Stimulated activated CD4-positive, alpha-beta T cell treated with anti-CD3 and anti-CD28 coated beads, TNF-alpha, amount 100 ng/mL, for 1 hour (primary cell): ENCODE results near the gene FAM83D.

Experiments used
- DNase-seq, 3 donors: peaks; one replicate each; pipeline ENCODE4 v3.0.0-alpha.2; 2020; ENCODE audit warnings: low read depth in 3 of 3, low spot score in 1 of 3

FAM83D gene, protein sequence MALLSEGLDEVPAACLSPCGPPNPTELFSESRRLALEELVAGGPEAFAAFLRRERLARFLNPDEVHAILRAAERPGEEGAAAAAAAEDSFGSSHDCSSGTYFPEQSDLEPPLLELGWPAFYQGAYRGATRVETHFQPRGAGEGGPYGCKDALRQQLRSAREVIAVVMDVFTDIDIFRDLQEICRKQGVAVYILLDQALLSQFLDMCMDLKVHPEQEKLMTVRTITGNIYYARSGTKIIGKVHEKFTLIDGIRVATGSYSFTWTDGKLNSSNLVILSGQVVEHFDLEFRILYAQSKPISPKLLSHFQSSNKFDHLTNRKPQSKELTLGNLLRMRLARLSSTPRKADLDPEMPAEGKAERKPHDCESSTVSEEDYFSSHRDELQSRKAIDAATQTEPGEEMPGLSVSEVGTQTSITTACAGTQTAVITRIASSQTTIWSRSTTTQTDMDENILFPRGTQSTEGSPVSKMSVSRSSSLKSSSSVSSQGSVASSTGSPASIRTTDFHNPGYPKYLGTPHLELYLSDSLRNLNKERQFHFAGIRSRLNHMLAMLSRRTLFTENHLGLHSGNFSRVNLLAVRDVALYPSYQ

DNA sequence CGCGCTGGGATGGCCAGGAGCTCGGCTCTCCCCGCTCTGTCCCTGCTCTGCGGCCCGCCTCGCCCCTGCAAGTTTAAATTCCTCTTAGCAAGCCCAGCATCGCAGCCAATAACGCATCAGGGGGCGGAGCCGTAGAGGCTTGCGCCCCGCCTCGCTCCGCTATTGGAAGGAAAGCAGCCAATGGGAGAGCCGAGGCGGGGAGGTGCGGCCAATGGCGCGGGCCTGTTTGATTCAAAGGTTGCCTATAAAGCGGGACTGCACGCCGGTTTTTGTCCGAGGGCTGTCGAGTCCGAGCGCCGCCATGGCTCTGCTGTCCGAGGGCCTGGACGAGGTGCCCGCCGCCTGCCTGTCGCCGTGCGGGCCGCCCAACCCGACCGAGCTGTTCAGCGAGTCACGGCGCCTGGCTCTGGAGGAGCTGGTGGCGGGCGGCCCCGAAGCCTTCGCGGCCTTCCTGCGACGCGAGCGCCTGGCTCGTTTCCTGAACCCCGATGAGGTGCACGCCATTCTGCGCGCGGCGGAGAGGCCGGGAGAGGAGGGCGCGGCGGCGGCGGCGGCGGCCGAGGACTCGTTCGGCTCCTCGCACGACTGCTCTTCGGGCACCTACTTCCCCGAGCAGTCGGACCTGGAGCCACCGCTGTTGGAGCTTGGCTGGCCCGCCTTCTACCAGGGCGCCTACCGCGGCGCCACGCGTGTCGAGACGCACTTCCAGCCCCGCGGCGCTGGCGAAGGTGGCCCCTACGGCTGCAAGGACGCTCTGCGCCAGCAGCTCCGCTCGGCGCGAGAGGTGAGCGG lies at the start of gene FAM83D:
Gene FAM83D, plus strand, starts transcription at position 276 of the 792 bp plus-strand sequence. Its CDS starts 26 bp downstream, at position 302.
- peak; percentile 67 to 90 (median 78) for DNase-seq

DNA sequence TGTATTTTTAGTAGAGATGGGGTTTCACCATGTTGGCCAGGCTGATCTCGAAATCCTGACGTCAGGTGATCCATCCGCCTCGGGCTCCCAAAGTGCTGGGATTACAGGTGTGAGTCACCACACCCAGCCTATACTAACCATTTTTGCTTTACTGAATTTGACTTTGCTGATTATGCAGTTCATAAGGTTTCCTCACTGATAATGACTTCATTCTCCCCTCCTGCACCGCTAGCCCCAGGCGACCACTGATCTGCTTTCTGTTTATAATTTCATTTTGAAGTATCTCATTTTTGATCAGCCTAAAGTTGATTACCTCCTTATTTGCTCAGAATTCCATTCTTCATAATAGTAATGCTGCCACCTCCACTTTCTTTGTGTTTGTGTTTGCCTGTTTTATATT lies 48.7 kb upstream of the FAM83D start:
- no peak for DNase-seq

DNA sequence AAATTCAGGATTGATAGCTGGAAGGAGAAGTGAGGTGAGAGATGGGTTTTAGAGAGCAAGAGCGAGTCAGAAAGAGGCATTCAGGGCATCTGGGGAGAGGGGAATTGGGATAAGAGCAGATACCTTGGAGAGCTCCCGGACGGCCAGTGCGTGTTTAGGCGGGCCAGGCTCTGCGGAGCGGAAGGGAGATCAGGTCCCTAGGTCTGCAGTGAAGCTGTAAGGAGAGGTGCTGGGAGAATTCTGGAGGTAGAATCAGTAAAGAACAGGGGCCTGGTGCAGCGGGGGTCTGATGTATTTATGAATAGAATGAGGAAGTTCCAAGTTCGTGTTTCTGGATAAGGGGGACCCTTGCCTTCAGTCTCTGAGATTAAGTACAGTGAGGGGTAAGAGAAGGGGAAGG lies 47.4 kb upstream of the FAM83D start:
- no peak for DNase-seq

DNA sequence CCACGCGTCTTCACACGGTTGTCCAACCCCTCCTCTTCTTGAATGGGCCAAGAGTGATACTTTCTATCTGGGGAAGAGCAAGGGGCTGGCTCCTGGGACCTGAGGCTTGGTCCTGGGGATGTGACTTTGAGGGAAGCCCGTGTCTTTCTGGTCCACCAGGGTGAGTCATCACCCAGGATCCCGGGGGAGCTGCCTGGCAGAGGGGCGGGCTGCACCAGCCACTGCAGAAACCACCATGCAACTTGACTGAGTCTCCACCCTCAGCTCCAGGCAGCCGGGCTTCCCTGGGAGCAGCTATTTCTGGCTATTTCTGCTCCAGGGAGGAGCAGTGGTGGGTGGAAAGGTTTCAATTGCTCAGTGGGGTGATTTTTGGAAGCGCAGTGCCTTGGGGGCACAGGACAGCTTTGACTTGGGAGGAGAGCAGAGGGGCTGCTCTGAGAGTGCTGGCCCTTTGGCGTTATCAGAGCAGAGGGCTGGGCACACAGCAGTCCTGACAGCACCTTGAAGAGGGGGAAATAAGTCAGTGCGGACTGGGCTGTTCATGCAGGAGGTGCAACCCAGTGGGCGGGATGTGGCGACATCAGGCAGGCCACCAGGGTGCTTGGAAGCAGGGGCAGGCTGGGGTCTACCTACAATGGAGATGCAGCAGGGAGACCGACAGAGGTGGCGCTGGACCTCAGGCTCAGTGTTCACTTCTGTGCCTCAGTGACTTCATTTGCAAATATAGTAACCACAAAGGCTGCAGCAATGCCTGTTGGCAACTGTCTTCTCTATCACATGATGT lies 45.1 kb upstream of the FAM83D start:
- DNase-seq, result no peak

DNA sequence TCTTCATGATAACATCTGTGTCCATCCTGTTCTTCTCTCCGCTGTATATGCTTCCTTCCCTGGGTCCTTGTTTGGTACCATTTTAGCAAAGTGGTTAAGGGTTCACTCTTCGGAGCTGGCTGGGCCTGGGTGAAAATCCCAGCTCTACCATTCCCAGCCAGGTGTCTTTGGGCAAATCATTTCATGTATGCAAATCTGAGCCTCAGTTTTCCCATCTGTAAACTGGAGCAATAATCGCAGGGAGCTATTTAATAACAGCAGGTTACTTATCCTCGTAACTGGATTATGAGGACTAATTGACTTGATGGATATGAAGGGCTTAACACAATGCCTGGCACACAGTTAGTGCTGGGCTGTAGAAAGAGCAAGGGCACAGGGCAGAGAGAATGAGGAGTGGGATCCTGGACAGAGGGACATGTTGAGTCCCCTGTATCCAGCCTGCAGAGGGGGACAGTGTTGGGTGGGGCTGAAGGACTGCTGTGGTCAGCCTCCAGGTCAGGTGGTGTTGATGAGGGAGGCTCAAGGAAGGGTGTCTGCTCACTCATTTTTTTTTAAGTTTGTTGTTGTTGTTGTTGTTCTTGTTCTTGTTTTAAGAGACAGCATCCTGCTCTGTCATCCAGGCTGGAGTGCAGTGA lies 44.3 kb upstream of the FAM83D start:
- DNase-seq, result no peak

DNA sequence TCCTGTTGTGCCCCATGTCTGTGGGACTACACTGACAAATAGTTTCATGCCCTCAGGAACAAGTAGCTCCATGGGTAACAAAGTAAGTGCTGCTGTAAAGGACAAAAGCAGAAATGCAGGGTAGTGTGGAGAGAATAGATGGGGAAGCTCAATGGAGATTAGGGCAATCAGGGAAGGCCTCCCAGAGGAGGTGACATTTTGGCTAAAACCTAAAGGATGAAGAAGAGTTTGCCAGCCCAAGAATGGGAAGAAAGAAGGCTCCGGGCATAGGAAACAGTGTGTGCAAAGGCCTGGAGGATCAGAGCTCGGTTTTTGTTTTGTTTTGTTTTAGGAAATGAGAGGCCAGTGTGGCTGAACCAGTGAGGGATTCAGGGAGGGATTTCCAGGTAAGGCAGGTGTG lies 43.6 kb upstream of the FAM83D start:
- no peak for DNase-seq

DNA sequence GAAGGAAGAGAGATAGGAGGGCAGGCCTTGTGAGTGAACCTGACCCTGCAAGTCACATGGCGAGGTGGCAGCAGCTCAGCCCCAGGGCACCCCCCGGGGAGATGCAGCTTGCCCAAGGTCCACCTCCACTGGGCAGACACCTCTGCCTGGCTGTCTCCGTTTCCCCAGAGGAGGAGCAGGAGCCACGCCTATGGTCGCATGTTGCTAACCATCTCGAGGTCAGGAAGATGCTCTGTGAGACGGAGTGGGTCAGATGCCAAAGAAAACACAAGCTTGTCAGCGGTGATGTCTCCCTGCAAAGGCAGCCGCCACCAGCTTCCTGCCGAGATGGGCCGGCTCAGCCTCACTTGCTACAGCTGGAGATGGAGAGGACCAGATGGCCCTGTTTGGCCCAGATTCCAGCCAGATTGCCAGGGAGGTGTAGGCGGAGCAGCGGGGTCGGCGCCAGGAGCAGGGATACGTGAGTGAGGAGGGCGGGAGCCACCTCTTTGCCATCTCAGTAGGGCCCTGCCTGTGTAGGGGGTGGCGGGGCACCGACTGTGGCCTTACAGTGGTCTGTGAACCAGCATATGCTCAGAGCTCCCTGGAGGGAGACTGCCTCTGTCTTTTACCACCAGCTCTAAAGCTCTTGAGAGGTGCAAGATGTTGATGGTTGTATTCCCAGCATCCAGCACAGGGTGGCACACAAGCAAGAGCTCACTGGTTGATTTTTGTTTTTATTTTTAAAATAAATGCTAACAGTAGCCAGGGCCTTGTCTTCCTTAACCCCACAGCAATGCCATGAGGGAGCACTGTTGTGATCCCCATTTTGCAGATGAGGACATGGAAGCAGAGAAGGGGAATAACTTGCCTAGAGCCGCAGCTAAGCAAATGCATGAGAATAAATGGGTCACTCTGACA lies 42.9 kb upstream of the FAM83D start:
- no peak for DNase-seq

DNA sequence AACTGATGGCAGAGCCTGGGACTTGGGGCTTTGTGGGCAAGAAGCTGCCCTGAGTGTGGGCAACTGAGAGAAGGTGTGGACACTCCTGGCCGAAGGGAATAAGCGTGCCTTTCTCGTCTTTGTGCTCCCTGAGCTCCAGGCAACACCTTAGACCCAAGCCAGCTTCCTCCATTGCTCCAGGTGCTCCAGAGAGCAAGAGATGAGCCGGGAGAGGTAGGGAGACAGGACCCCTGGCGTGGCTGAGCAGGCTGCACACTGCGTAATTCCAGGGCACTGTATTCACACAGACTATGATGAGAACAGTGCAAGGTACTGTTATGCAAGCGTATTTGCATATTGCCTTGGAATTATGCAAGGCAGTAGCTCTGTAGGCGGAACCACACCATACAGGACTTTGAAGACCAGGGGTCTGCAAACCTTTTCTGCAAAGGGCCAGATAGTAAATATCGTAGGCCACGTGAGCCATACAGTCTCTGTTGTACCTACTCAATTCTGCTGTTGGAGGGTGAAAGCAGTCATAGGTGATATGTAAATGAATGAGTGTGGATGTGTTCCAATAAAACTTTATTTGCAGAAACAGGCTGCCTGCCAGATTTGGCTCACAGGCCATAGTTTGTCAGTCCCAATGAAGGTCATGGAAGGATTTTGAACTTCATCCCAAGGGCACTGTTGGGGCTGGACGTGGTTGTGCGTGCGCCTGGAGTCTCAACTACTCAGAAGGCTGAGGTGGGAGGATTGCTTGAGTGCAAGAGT lies 42.1 kb upstream of the FAM83D start:
- DNase-seq, result no peak

DNA sequence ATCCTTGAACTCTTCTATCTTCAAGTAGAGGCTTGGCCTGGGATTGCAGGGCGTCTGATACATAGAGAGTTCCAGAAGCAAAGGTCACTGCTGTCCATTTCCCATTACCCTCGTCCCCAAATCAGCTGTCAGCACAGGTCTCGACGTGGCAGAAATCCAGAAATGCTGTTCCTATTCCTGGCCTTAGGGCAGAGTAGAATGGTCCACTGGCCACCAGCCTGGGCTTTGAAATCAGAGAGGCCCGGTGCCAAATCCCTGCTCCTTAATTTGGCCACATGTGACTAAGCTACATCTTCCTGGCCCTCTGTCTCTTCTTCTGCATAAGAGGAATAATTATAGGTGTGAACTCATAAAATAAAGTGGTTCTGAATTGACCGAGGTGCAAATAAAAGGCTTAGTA lies 40.9 kb upstream of the FAM83D start:
- DNase-seq, result no peak

DNA sequence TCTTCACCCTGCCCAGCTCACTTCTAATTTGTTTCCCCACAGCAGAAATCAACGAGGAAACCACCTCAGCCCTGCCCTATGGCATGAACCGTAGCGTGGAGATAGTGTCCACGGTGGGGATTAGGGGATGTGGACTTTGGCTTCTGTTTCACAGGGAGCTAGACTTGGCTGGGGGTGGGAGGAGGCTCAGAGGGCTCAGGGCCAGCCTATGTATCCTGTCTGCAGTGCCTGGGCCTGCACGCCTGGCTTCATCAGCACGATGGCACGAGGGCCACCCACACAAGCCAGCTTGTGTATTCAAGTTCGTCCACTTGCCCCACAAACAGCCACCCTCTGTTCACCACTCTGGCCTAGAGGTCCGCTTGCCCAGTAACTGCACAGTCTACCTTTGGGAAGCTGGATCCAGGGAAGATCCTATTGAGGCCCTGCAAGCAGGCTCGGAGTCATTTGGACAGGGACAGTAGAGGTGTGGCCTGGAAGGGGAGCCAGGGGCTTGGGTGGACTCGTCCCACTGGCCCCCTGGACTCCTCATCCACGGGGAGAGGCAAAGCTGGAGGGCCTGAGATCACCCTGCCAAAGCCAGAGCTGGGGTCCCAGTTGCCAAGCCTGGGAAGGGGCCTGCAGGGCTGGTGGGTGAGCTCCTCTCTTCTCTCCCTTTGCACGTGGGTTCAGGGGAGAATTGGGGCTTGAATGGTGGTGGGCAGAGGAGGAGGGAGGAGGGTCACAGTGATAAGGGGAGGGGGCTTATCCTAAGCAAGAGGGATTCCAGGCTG lies 38.0 kb upstream of the FAM83D start:
- no peak for DNase-seq

DNA sequence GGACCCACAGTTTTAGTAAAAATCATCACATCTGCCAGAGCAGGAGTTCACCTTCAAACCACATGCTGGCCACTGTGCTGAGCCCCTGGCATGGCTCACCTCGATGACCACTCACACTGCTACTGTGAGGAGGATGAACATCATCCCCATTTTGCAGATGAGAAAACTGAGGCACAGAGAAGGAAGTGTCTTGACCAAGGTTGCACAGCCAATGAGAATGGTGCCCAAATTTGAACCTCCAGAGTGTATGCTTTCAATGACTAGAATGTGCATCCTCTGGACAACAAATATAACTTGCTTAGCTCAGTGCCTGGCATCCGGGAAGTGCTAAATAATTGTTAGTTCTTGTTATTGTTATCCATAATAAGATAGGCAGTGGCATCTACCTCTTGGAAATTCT lies 37.2 kb upstream of the FAM83D start:
- no peak for DNase-seq

DNA sequence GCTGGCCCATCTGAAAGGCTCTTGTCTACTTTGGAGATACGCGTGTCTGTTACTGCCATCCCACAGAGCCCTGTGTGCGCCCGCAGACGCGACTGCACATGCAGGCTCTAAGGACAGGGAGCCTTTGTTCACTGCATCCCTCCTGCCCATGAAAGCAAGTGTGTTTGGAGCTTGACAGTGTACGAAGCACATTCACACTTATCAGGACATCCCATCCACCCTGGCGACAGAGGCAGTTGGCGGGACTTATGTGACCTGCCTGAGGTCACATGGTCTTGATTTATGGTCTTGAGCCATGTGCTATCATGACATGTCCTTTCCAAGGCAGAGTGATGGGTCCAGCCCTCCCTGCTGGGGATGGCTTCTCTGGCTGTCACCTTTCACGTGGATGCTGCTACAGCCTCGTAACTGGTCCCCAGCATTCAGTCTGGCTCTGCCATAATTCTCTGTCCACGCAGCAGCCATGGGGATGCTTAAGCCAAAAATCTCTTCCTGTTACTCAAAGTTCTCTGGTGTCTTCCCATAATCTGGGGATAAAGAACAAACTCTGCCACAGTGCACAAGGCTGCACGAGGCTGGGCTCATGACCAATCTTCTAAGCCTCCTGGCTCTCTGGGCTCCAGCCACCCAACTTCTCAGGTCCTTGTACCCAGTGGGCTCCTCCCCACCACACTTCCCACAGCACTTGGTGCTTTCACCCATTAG lies 36.3 kb upstream of the FAM83D start:
- DNase-seq, result no peak

DNA sequence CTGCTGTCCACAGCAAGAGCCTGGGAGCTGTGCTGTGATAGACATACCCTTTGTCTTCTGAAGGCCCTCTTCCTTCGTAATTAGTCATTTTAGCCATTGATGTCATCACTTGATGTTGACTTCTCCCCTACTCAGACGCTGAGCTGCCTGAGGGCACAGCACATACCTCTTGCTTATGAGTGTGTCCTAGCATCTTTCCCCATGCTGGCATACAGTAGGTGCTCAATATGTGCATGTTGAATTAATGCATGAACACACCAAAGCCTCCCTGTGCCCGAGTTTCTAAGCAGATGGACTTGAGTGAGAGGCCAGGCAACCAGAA lies 35.8 kb upstream of the FAM83D start:
- DNase-seq, result no peak

DNA sequence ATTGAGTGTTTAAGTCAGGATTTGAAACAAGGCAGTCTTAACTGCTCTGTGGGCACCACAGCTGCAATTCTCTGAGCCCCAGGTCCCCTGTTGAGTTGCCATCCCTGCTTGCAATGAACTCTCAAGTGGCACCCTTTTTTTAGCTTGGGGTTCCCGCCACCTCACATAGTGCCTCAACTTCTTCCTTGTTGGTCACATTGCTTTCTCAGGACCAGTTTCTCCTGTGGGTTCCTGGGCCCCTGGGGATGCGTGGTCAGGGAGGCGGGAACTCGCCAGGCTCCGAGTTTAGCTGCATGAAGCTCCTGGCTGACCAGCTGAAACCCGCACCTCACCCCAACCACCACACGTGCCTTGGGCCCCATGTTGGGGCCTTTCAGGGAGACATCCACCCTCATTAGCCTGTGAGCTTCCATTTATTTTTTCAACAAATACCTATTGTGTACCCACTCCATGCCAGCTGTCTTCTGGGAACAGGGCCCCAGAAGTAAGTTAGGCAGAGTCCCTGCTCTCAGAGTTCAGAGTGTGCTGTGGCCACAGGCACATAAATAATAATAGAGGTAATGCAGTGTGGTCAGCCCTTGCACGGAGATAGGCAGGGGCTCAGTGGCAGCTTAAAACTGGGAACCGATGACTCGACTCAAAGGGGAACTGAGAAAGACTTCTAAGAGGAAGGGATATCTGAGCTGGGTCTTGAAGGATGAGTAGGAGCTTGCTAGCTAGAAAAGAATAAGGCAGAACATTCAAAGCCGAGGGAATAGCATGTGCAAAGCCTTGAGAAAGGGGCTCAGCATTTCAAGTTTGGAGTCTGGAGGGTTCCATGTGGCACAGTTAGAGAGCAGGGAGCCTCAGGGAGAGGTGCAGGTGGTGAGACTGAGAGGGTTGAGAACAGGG lies 33.9 kb upstream of the FAM83D start:
- no peak for DNase-seq

DNA sequence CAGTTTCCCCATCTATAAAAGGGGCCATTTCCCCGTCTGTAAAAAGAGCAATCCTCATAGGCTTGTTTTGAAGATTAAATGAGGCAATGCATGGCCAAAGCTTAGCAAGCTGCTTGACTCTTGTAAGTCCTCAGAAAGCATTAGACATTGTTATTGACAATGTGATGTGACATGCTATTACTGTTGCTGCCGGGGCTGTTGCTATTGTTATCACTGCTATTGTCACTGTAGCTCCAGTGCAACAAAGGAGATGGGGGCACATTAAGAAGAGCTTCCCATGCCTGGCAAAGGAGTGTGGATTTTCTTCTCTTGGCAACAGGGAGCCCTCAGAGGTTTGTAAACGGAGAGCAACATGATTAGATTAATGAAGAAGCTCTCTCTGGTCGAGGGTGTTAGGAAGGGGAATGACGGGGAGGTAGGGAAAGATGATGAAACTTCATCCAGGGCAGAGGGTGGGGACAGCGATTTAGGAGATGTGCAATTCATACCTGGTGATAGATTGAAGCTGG lies 33.1 kb upstream of the FAM83D start:
- no peak for DNase-seq

DNA sequence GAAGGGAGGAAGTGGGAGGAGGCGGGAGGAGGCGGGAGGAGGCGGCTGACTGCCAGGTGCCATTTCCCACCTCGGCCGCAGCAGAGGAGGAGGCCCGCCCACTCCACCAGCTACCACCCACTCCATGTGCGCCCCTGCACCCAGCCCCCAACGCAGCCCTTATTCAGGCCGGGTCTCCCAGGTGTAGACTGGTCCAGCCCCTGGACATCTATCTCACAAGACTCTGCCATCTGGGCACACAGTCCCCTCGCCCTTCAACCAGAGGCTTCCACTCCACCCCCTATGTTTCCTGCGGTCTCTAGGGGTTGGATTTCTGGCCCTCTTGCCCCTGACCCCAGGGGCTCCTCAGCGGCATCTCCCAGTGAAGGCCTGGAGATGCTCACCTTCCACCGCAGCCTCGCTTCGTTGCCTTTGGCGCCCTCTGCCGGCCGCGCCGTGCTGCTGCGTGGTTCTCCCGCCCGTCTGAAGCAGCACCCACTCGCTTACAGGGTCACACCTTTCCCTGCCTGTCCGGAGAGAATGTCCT lies 32.6 kb upstream of the FAM83D start:
- DNase-seq, result peak; percentile 42 to 82 (median 74)
